Naive thymus-derived CD4-positive, alpha-beta T cell (primary cell): ENCODE results near the gene C21orf58. TPM values are rescaled to one million over a fixed set of nuclear protein-coding genes. Genes with fewer than 3 reads are reported as not detected.

Source experiments
- ATAC-seq: fragments of 150-1000 bp; cut with Tn5 transposase; 2 replicates; pipeline ENCODE4 v1.10.0; 2021; ENCODE audit warnings: mild to moderate bottlenecking, moderate library complexity
- CTCF ChIA-PET: fragments of 350-600 bp; sonication (Branson Sonifier 250); formaldehyde crosslinking; loops from one replicate; lab custom pipeline; 2021; ENCODE audit warnings: antibody characterized with exemption; lab: Charles Lee
- POLR2A ChIA-PET: fragments of 350-600 bp; sonication (Branson Sonifier 250); formaldehyde crosslinking; loops from one replicate; lab custom pipeline; 2021; ENCODE audit warnings: antibody characterized with exemption, inconsistent platforms; lab: Charles Lee
- DNase-seq, 9 donors: peaks; one replicate each; pipeline versions ENCODE4 v3.0.0 to v3.0.0-alpha.2; 2020 to 2022; ENCODE audit warnings: mixed read lengths in 1 of 9
- H3K27ac ChIP-seq: one replicate; pipeline ENCODE4 v1.7.0; 2013; ENCODE audit warnings: mild to moderate bottlenecking, low read depth, low read length, moderate library complexity
- H3K27me3 ChIP-seq, 2 donors: one replicate each; pipeline ENCODE4 v1.7.0; 2013; ENCODE audit warnings: low read length in 2 of 2, mild to moderate bottlenecking in 2 of 2, moderate library complexity in 2 of 2; ENCODE audit not compliant: control insufficient read depth in 2 of 2, insufficient read depth in 2 of 2
- H3K36me3 ChIP-seq, 3 experiments: 1 replicate in 2 of 3; 2 replicates in 1 of 3; pipeline ENCODE4 v1.7.0; 2013; ENCODE audit warnings: low read length in 3 of 3, mild to moderate bottlenecking in 3 of 3, moderate library complexity in 1 of 3; ENCODE audit not compliant: insufficient read depth in 3 of 3, control insufficient read depth in 2 of 3
- H3K4me1 ChIP-seq, 2 donors: one replicate each; pipeline ENCODE4 v1.7.0; 2013; ENCODE audit warnings: low read length in 2 of 2, mild to moderate bottlenecking in 2 of 2, moderate library complexity in 1 of 2; ENCODE audit not compliant: control insufficient read depth in 2 of 2, insufficient read depth in 2 of 2
- H3K4me3 ChIP-seq: 2 replicates; pipeline ENCODE4 v1.7.0; 2013; ENCODE audit warnings: mild to moderate bottlenecking, low read length
- H3K9me3 ChIP-seq, 3 experiments: 1 replicate in 2 of 3; 2 replicates in 1 of 3; pipeline ENCODE4 v1.7.0; 2013; ENCODE audit warnings: low read length in 3 of 3; ENCODE audit not compliant: control insufficient read depth in 2 of 3
- H3K27ac Mint-ChIP-seq, 9 donors: one replicate each; pipeline ENCODE4 v1.8.0; 2020 to 2022; ENCODE audit warnings: mixed read lengths in 9 of 9, mild to moderate bottlenecking in 8 of 9, moderate library complexity in 5 of 9, inconsistent platforms in 2 of 9
- H3K27me3 Mint-ChIP-seq, 5 donors: one replicate each; pipeline ENCODE4 v1.8.0; 2021 to 2022; ENCODE audit warnings: mixed read lengths in 5 of 5, mild to moderate bottlenecking in 1 of 5
- H3K36me3 Mint-ChIP-seq, 5 donors: one replicate each; pipeline ENCODE4 v1.8.0; 2020 to 2022; ENCODE audit warnings: mixed read lengths in 5 of 5, mild to moderate bottlenecking in 3 of 5, inconsistent platforms in 1 of 5
- H3K4me1 Mint-ChIP-seq, 7 donors: one replicate each; pipeline ENCODE4 v1.8.0; 2020 to 2022; ENCODE audit warnings: mixed read lengths in 7 of 7, mild to moderate bottlenecking in 3 of 7, inconsistent platforms in 1 of 7
- H3K4me3 Mint-ChIP-seq, 10 donors: one replicate each; pipeline ENCODE4 v1.8.0; 2020 to 2022; ENCODE audit warnings: mild to moderate bottlenecking in 10 of 10, mixed read lengths in 10 of 10, moderate library complexity in 6 of 10, inconsistent platforms in 2 of 10
- H3K9me3 Mint-ChIP-seq, 11 donors: one replicate each; pipeline ENCODE4 v1.8.0; 2020 to 2022; ENCODE audit warnings: mixed read lengths in 11 of 11, mild to moderate bottlenecking in 4 of 11, inconsistent platforms in 1 of 11, moderate library complexity in 1 of 11
- intact Hi-C, 2 donors: fragments of 100-400 bp; cut with micrococcal nuclease; formaldehyde crosslinking; loops; one replicate each; pipeline ENCODE4 v1.15.1; 2023
- polyA plus RNA-seq, 2 donors: library from polyadenylated mRNA; unstranded; fragments of 300-500 nt; fragmentation: Illumina TruSeq; gene quantifications; one replicate each; pipeline ENCODE4 v1.2.3, GENCODE V29; 2021
- total RNA-seq, 6 experiments: library from RNA in 5 of 6; stranded (reverse) in 5 of 6; gene quantifications; 1 replicate in 5 of 6; 2 replicates in 1 of 6; pipeline ENCODE4 v1.2.3 and lab custom pipeline; 2021 to 2026

Gene C21orf58
- total and polyA plus RNA-seq, 7 experiments from 2014 or later = 0.59 to 38.4 (median 5.7) TPM

DNA sequence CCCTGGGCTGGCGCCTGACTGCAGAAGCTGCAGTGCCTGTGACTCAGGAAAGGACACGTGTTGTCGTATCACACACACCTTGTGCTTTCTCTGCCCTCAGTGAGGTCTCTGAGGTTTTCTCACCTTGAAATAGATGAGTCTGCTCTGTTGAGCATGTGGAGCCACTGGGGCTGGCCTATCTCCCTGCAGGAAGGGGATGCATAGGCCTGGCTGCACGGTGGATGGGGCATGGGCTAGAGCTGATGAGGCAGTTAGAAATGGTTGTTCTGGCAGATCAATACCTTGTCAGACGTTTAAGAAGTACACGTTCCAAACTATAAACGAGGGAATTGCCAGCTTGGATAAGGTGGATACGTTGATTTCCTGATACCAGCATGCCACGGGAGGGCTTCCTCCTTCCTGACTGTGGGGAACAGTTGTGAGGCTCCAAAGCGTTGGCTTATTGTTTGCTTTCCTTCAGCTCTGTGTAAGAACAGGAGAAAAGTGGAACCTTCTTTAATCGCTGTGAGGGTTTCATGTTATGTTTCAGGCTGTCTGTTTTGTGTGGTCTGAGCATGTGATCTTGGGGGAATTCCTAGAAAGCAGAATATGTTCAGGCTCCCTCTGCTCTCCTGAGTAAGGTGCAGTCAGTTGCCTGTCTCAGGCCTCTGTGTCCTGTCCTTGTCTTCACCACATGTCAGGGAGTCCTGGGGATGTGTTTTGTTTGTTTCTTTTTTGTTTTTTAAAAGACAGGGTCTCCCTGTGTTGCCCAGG lies 45.0 kb upstream of the C21orf58 start:
- Histone ChIP-seq H3K4me1 (peaks cover 7 to 21% of the 10 kb centered on the region in 2 donors), H3K27ac (peak overlapping the region; percentile 58), H3K27me3 (no peaks in the 10 kb centered on the region), H3K4me3 (no peak overlapping the region), H3K9me3 (no peaks in the 10 kb centered on the region), H3K36me3 (peaks cover 0 to 37% (median 0%) of the 10 kb centered on the region in 3 experiments)
- ChIA-PET POLR2A (interaction anchor here (1.0 to 1.2 kb wide), 2 partner anchors 83 to 163 kb away, joined by 3 read pairs; partner anchors contain the start of genes MCM3AP and YBEY), CTCF (no interaction called here)
- Mint-ChIP-seq H3K27me3 (no peaks in the 10 kb centered on the region), H3K9me3 (peaks cover 0 to 1% (median 0%) of the 10 kb centered on the region in 11 donors), H3K36me3 (peaks cover 0 to 33% (median 13%) of the 10 kb centered on the region in 5 donors), H3K27ac (peak overlapping the region; percentile 74 to 96 (median 89)), H3K4me3 (peak overlapping the region; percentile 47 to 80 (median 64)), H3K4me1 (peaks cover 14 to 28% (median 19%) of the 10 kb centered on the region in 7 donors)
- ATAC-seq = peak; percentile 77
- DNase-seq = peak in 5 of 9 donors; percentile 6 to 37 (median 17)
- intact Hi-C loops = no loop called here

DNA sequence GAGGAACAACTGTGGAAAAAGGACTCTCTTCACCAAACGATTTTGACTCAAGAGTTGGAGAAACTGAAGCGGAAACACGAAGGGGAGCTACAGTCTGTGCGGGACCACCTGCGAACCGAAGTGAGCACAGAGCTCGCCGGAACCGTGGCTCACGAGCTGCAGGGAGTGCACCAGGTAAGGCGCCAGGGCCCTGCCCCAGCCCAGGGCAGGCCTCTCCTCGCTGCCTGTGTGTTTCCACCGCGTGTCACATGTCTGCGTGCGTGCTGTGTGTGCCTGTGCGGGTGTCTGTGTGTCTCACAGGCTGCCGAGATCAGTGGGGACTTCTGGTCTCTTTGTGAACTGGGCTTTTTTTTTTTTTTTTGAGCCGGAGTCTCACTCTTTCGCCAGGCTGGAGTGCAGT lies 43.3 kb upstream of the C21orf58 start:
- H3K27me3 ChIP-seq = no peaks in the 10 kb centered on the region
- no peaks in the 10 kb centered on the region for H3K9me3 ChIP-seq
- CTCF ChIA-PET = no interaction called here
- Mint-ChIP-seq H3K4me1 (peaks cover 14 to 29% (median 22%) of the 10 kb centered on the region in 7 donors), H3K36me3 (peaks cover 5 to 37% (median 13%) of the 10 kb centered on the region in 5 donors), H3K4me3 (peak overlapping the region in 1 of 10 donors; percentile 39), H3K27ac (no peak overlapping the region), H3K9me3 (peaks cover 0 to 1% (median 0%) of the 10 kb centered on the region in 11 donors), H3K27me3 (no peaks in the 10 kb centered on the region)
- no peak for DNase-seq
- no peak for ATAC-seq
- no peak overlapping the region for H3K4me3 ChIP-seq
- POLR2A ChIA-PET = no interaction called here
- peaks cover 7 to 21% of the 10 kb centered on the region in 2 donors for H3K4me1 ChIP-seq
- intact Hi-C loops = no loop called here
- H3K27ac ChIP-seq = no peak overlapping the region
- H3K36me3 ChIP-seq = peaks cover 0 to 44% (median 0%) of the 10 kb centered on the region in 3 experiments

DNA sequence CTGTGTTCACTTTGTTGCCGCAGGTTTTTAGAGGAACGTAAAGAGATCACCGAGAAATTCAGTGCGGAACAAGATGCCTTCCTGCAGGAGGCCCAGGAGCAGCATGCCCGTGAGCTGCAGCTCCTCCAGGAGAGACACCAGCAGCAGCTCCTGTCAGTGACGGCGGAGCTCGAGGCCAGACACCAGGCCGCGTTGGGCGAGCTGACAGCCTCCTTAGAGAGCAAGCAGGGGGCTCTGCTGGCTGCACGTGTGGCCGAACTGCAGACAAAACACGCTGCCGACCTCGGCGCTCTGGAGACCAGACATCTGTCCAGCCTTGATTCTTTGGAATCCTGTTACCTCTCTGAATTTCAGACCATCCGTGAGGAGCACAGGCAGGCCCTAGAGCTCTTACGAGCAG lies 42.9 kb upstream of the C21orf58 start:
- DNase-seq = no peak
- H3K4me1 Mint-ChIP-seq = peaks cover 14 to 30% (median 23%) of the 10 kb centered on the region in 7 donors
- ATAC-seq = no peak
- intact Hi-C loops = no loop called here
- H3K4me1 ChIP-seq = peaks cover 7 to 21% of the 10 kb centered on the region in 2 donors
- peaks cover 9 to 37% (median 17%) of the 10 kb centered on the region in 5 donors for H3K36me3 Mint-ChIP-seq
- no peaks in the 10 kb centered on the region for H3K9me3 ChIP-seq
- H3K27ac Mint-ChIP-seq = no peak overlapping the region
- peaks cover 0 to 48% (median 0%) of the 10 kb centered on the region in 3 experiments for H3K36me3 ChIP-seq
- no peak overlapping the region for H3K4me3 ChIP-seq
- peak overlapping the region in 1 of 10 donors; percentile 39 for H3K4me3 Mint-ChIP-seq
- no peaks in the 10 kb centered on the region for H3K27me3 Mint-ChIP-seq
- H3K9me3 Mint-ChIP-seq = no peaks in the 10 kb centered on the region
- no peak overlapping the region for H3K27ac ChIP-seq
- ChIA-PET POLR2A (no interaction called here), CTCF (no interaction called here)
- no peaks in the 10 kb centered on the region for H3K27me3 ChIP-seq

DNA sequence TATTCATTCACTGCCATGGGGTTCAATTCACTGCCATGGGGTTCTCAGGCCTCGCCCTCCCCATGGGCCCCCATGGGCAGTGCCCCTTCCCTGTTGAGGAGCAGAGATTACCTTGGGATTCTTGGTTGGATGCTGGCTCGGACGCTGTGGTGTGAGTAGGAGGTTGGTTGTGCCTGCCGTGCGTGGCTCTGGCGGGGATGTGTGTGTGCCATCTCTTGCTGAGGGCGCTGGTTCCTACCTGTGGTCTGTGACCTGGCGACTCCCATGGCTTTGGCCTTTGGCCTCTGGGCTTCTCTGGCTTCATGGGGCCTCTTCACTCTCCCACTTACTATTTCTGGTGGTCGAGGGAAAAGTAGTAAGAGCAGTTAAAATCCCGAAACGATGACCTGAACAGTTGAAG lies 42.4 kb upstream of the C21orf58 start:
- ChIA-PET CTCF (no interaction called here), POLR2A (no interaction called here)
- Mint-ChIP-seq H3K4me1 (peaks cover 14 to 31% (median 23%) of the 10 kb centered on the region in 7 donors), H3K27me3 (no peaks in the 10 kb centered on the region), H3K36me3 (peaks cover 12 to 40% (median 19%) of the 10 kb centered on the region in 5 donors), H3K27ac (no peak overlapping the region), H3K9me3 (no peaks in the 10 kb centered on the region), H3K4me3 (no peak overlapping the region)
- DNase-seq (no peak), ATAC-seq (no peak)
- intact Hi-C loops = no loop called here
- Histone ChIP-seq H3K4me3 (no peak overlapping the region), H3K27me3 (no peaks in the 10 kb centered on the region), H3K27ac (no peak overlapping the region), H3K4me1 (peaks cover 7 to 21% of the 10 kb centered on the region in 2 donors), H3K9me3 (no peaks in the 10 kb centered on the region), H3K36me3 (peaks cover 0 to 48% (median 0%) of the 10 kb centered on the region in 3 experiments)

DNA sequence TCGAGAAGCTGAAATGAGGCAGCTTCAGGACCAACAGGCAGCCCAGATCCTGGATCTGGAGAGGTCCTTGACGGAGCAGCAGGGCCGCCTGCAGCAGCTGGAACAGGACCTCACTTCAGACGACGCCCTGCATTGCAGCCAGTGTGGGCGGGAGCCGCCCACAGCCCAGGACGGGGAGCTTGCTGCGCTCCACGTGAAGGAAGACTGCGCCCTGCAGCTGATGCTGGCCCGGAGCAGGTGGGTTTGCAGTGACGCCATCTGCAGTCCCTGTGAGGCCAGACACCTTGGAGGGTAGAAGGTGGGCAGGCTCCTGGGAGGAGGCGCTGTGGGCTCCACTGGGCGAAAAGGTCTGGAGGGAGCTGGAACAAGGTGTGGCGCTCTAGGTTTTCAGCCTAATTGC lies 40.0 kb upstream of the C21orf58 start:
- no peak for ATAC-seq
- H3K4me3 Mint-ChIP-seq = no peak overlapping the region
- H3K27ac Mint-ChIP-seq = no peak overlapping the region
- H3K27ac ChIP-seq = no peak overlapping the region
- no peak overlapping the region for H3K4me3 ChIP-seq
- peaks cover 0 to 48% (median 0%) of the 10 kb centered on the region in 3 experiments for H3K36me3 ChIP-seq
- no peaks in the 10 kb centered on the region for H3K9me3 Mint-ChIP-seq
- H3K27me3 Mint-ChIP-seq = no peaks in the 10 kb centered on the region
- peaks cover 12 to 48% (median 18%) of the 10 kb centered on the region in 5 donors for H3K36me3 Mint-ChIP-seq
- intact Hi-C loops = no loop called here
- ChIA-PET POLR2A (interaction anchor here (0.5 kb wide), 1 partner anchor 35 kb away, joined by 3 read pairs; no protein-coding TSS in a partner anchor), CTCF (interaction anchor here (0.6 kb wide), 1 partner anchor 12 kb away, joined by 3 read pairs; no protein-coding TSS in a partner anchor)
- H3K9me3 ChIP-seq = no peaks in the 10 kb centered on the region
- H3K27me3 ChIP-seq = no peaks in the 10 kb centered on the region
- peaks cover 5 to 12% of the 10 kb centered on the region in 2 donors for H3K4me1 ChIP-seq
- H3K4me1 Mint-ChIP-seq = peaks cover 4 to 20% (median 11%) of the 10 kb centered on the region in 7 donors
- no peak for DNase-seq

DNA sequence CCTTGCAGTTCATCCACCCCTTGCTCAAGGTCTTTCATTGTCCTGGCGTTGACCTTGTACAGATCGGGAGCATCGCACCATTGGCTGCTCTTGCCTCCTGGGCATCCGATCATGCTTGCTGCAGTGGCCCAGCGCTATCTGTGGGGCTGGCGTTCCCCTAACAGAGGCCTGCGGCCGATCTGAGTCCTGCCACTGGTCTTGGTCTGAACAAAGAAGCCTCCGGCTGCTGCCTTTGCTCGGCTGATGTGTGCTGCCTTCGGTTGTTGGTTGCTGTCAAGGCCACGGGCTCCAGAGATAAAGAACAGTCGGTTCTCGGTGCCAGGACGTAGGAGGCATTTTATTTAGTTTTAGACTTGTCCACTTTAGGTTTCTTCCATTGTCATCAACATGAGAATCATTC lies 39.3 kb upstream of the C21orf58 start:
- Histone ChIP-seq H3K9me3 (no peaks in the 10 kb centered on the region), H3K4me1 (peaks cover 0 to 5% of the 10 kb centered on the region in 2 donors), H3K4me3 (no peak overlapping the region), H3K27me3 (no peaks in the 10 kb centered on the region), H3K36me3 (peaks cover 0 to 53% (median 0%) of the 10 kb centered on the region in 3 experiments), H3K27ac (no peak overlapping the region)
- intact Hi-C loops = no loop called here
- Mint-ChIP-seq H3K4me1 (peaks cover 0 to 15% (median 7%) of the 10 kb centered on the region in 7 donors), H3K27me3 (no peaks in the 10 kb centered on the region), H3K27ac (no peak overlapping the region), H3K4me3 (no peak overlapping the region), H3K9me3 (no peaks in the 10 kb centered on the region), H3K36me3 (peaks cover 12 to 54% (median 23%) of the 10 kb centered on the region in 5 donors)
- ChIA-PET POLR2A (no interaction called here), CTCF (no interaction called here)
- ATAC-seq (no peak), DNase-seq (no peak)
